MM.1S (cell line): ENCODE measurements around the gene ENOX1.

ENCODE experiments used
- DNase-seq: peaks from one replicate; pipeline ENCODE4 v3.0.0-alpha.2; 2015
- H2AFZ ChIP-seq: fragments of 300-600 bp; sonication (generic); 2 replicates; pipeline ENCODE4 v1.6.0; 2016; ENCODE audit warnings: antibody characterized with exemption, low read length
- H3F3A ChIP-seq: fragments of 300-600 bp; sonication (generic); 2 replicates; pipeline ENCODE4 v1.6.1; 2016; ENCODE audit warnings: mild to moderate bottlenecking, antibody characterized with exemption, low read length, moderate library complexity, mixed read lengths; ENCODE audit not compliant: insufficient read depth
- H3K27ac ChIP-seq: fragments of 300-600 bp; sonication (generic); 2 replicates; pipeline ENCODE4 v1.5.1; 2016; ENCODE audit warnings: mild to moderate bottlenecking, low read length
- H3K27me3 ChIP-seq: fragments of 300-600 bp; sonication (generic); replicated peaks from 2 replicates; pipeline ENCODE4 v1.6.0; 2016; ENCODE audit warnings: low read length; ENCODE audit not compliant: insufficient read depth
- H3K36me3 ChIP-seq: fragments of 300-600 bp; sonication (generic); replicated peaks from 2 replicates; pipeline ENCODE4 v1.6.1; 2016; ENCODE audit warnings: mild to moderate bottlenecking, low read length, mixed read lengths; ENCODE audit not compliant: insufficient read depth
- H3K4me1 ChIP-seq: fragments of 300-600 bp; sonication (generic); 2 replicates; pipeline ENCODE4 v1.6.1; 2016; ENCODE audit warnings: low read length, mixed read lengths
- H3K4me2 ChIP-seq: fragments of 300-600 bp; sonication (generic); 2 replicates; pipeline ENCODE4 v1.6.0; 2016; ENCODE audit warnings: low read depth, low read length
- H3K4me3 ChIP-seq: fragments of 300-600 bp; sonication (generic); 2 replicates; pipeline ENCODE4 v1.5.1; 2016; ENCODE audit warnings: low read length, mixed read lengths
- H3K79me2 ChIP-seq: fragments of 300-600 bp; sonication (generic); 2 replicates; pipeline ENCODE4 v1.6.1; 2016; ENCODE audit warnings: mixed run types, low read length, mixed read lengths
- H3K9ac ChIP-seq: fragments of 300-600 bp; sonication (generic); 2 replicates; pipeline ENCODE4 v1.6.1; 2016; ENCODE audit warnings: low read length, mixed read lengths
- H3K9me2 ChIP-seq: fragments of 300-600 bp; sonication (generic); replicated peaks from 2 replicates; pipeline ENCODE4 v1.6.1; 2016; ENCODE audit warnings: mild to moderate bottlenecking, low read length, mixed read lengths; ENCODE audit not compliant: insufficient read depth
- H3K9me3 ChIP-seq: fragments of 300-600 bp; sonication (generic); replicated peaks from 2 replicates; pipeline ENCODE4 v1.6.1; 2016; ENCODE audit warnings: mild to moderate bottlenecking, low read length, mixed read lengths; ENCODE audit not compliant: insufficient read depth
- H4K20me1 ChIP-seq: fragments of 300-600 bp; sonication (generic); 2 replicates; pipeline ENCODE4 v1.6.1; 2016; ENCODE audit warnings: mild to moderate bottlenecking, low read length, moderate library complexity, mixed read lengths; ENCODE audit not compliant: insufficient read depth
- CTCF ChIP-seq: fragments of 300-600 bp; sonication (generic); IDR thresholded peaks from 2 replicates; pipeline ENCODE4 v1.5.1; 2016; ENCODE audit warnings: antibody characterized with exemption, low read length, mixed read lengths
- EZH2 ChIP-seq: fragments of 300-600 bp; sonication (generic); optimal IDR thresholded peaks from 2 replicates; pipeline ENCODE3; 2017; ENCODE audit warnings: low read depth, mild to moderate bottlenecking, antibody characterized with exemption, low read length, mixed read lengths
- EZH2phosphoT487 ChIP-seq: fragments of 300-600 bp; sonication (generic); IDR thresholded peaks from 2 replicates; pipeline ENCODE4 v1.6.1; 2018; ENCODE audit warnings: antibody characterized with exemption, low read length

Gene ENOX1

GRCh38 chr13:43326100-43326499 lies 460.7 kb downstream of the ENOX1 start:
- Histone ChIP-seq H3K36me3 (no peaks in the 10 kb centered on the region), H4K20me1 (no peaks in the 10 kb centered on the region), H3K27ac (no peak overlapping the region), H3K79me2 (no peaks in the 10 kb centered on the region), H3F3A (no peaks in the 10 kb centered on the region), H3K27me3 (no peaks in the 10 kb centered on the region), H3K4me3 (no peak overlapping the region), H3K4me2 (no peak overlapping the region), H2AFZ (no peak overlapping the region), H3K9ac (no peak overlapping the region), H3K9me3 (no peaks in the 10 kb centered on the region), H3K4me1 (no peaks in the 10 kb centered on the region), H3K9me2 (no peaks in the 10 kb centered on the region)
- DNase-seq = no peak
- TF ChIP-seq EZH2 (no peak), CTCF (no peak), EZH2phosphoT487 (no peak)

GRCh38 chr13:43325636-43326035 lies 461.1 kb downstream of the ENOX1 start:
- no peaks in the 10 kb centered on the region for H4K20me1 ChIP-seq
- H3K27me3 ChIP-seq = no peaks in the 10 kb centered on the region
- no peaks in the 10 kb centered on the region for H3K9me3 ChIP-seq
- no peak overlapping the region for H3K4me3 ChIP-seq
- no peaks in the 10 kb centered on the region for H3K79me2 ChIP-seq
- no peak for DNase-seq
- no peaks in the 10 kb centered on the region for H3K36me3 ChIP-seq
- H3K9me2 ChIP-seq = no peaks in the 10 kb centered on the region
- H3K27ac ChIP-seq = no peak overlapping the region
- no peak overlapping the region for H3K9ac ChIP-seq
- H2AFZ ChIP-seq = no peak overlapping the region
- TF ChIP-seq EZH2phosphoT487 (no peak), CTCF (no peak), EZH2 (no peak)
- no peaks in the 10 kb centered on the region for H3F3A ChIP-seq
- no peak overlapping the region for H3K4me2 ChIP-seq
- no peaks in the 10 kb centered on the region for H3K4me1 ChIP-seq

- Histone ChIP-seq H4K20me1 (no peaks in the 10 kb centered on the region), H2AFZ (no peak overlapping the region), H3K9me3 (no peaks in the 10 kb centered on the region), H3K4me3 (no peak overlapping the region), H3K36me3 (no peaks in the 10 kb centered on the region), H3K79me2 (no peaks in the 10 kb centered on the region), H3K9ac (no peak overlapping the region), H3K9me2 (no peaks in the 10 kb centered on the region), H3K27me3 (no peaks in the 10 kb centered on the region), H3K27ac (no peak overlapping the region), H3K4me1 (no peaks in the 10 kb centered on the region), H3F3A (no peaks in the 10 kb centered on the region), H3K4me2 (no peak overlapping the region)
- TF ChIP-seq CTCF (no peak), EZH2 (no peak), EZH2phosphoT487 (no peak)
- no peak for DNase-seq
Measured at GRCh38 chr13:43324129-43324528, 462.6 kb downstream of the ENOX1 start.
